GM19452 (cell line): ENCODE measurements around the gene DAP.
"Not testable (repeated sequence)": the region's sequence is repeated elsewhere in the genome, so short reads cannot be mapped to it uniquely, and the experiment has no call there.

Experiments
- ATAC-seq: cut with Tn5 transposase; IDR thresholded peaks from one replicate; pipeline ENCODE4 v1.9.1; 2021; ENCODE audit not compliant: unreplicated experiment

The DAP gene

GRCh38 chr5:10658265-10658664 lies 102.8 kb downstream of the DAP start:
- no peak for ATAC-seq

DNA sequence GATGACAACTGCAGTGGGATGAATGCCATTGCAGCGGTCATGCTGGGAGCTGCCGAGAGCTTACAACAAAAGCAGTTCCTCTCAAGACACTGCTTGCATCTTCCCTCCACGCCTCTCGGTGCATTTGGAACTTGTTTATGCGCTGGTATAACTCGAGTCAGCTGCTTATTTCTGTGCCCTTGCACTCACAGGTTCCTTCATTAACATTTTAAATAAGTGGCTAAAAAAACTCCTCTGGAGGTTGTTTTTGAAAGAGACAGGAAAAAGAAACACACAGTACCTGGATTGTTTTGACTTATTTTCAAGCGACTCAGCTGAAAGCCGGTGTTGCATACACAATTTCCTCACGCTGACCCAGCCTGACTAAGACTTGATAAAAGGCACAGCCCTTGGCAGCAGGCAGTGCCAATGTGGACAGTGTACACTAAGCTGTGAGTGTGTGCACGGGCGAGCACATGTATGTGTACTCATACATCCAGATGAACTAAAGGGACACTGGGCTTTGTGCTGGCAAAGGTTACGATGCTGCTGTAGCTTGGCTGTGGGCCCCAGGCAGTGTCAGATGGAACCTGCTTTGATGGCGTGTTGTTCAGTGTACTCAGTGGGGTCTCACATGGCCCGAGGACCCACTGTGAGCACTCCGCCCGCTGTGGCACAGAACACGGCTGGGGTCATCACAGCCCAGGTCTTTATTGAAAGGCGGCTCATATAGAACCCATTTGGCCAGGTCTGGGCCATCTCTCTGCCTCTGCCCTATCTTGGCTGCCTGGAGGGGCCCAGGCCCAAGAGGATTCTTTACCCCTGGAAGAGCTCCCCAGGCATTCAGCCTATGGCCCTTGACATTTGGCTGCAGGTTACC lies 104.8 kb downstream of the DAP start:
- ATAC-seq: no peak

DNA sequence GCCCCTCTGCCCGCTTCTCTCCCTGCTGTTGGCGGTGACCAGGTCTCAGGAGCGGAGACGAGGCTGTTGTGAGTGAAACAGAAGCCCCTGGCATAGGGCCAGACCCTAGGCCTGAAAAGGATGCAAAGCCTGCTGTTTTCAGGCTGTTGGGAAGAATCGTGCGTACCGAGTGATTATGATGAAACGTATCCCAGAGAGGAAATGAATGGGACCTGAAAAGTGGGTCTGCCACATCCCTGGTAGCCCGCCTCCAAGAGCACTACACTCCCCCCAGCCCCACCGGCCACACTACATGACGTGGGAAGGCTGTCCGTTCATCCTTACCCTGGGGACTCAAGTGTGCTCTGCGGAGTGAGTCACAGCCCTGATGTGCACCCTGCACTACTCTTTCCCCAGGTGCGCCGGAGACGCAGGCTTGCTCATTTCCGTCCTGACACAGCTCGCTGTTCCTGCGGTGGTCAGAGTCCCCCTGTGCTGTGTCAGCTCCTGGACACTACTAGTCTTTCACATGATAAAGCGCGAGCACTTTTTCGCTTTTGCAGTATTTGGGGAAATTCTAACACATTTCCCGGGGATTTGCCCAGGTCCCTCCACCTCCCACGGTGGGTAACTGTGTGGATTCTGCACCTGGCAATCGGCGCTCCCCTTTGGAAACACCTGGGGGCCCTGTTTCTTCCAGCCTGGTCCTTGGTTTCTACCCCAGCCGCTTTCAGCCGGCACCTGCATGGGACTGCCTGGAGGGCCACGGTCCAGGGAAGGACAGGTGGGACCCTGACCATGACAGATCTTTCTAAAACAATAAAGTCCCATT lies 105.7 kb downstream of the DAP start:
- ATAC-seq: no peak

DNA sequence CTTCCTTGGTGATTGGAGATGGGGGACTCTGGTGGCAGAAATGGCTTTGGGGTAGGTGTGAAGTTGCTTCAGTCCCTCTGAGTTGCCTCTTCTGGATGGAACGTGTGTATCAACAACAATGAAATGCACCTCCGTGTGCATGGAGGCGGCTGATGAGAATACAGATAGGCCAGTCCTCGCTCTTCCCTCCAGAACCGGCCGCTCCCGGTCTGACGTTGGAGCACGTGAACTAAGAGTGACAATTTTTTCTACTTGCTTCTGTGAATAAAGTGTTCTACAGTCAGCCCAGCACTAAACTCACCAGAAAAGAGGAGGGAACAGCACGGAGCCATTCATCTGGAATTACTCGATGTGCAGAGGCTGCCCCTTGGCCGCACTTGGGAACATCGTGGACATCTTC lies 106.5 kb downstream of the DAP start:
- no peak for ATAC-seq

DNA sequence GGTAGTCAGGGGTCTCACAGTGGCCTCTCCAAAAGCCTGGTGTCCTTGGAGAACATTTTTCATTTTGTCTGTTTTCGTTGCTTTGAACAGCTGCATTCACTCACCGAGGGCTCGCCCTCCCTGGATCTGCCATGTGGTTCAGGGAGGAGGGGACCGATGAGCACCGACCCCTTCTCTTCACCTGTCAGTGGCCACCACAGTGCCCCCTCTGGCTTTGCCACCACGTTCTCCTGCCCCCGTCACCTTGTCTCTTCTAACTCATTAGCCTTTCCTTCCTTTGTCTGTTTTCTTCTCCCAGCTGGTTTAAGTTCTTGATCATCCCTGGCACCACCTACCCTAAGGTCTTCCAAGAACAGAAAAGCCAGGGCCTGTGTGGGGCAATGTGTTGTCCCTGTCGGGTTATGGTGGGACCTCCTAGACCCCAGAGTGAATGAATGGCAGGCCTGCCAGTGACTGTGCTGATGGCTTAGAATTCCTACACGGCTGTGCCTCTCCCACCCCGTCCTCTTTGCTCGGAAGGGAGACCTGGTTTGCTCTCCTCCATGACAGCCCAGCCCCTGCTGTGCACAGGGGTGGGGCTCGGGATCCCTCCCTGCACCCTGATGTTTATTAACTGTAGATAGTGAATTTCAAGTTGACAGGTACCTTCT lies 107.2 kb downstream of the DAP start:
- no peak for ATAC-seq

GRCh38 chr5:10653043-10653442 lies 108.0 kb downstream of the DAP start:
- ATAC-seq: no peak

GRCh38 chr5:10652606-10653005 lies 108.4 kb downstream of the DAP start:
- ATAC-seq: no peak

GRCh38 chr5:10652151-10652550 lies 108.9 kb downstream of the DAP start:
- no peak for ATAC-seq

GRCh38 chr5:10649666-10650380 lies 111.2 kb downstream of the DAP start:
- no peak for ATAC-seq

- ATAC-seq: no peak
Observed at GRCh38 chr5:10648806-10649665, 112.0 kb downstream of the DAP start.

GRCh38 chr5:10647640-10648039 lies 113.4 kb downstream of the DAP start:
- ATAC-seq: no peak

GRCh38 chr5:10645671-10646070 lies 115.4 kb downstream of the DAP start:
- ATAC-seq: no peak

DNA sequence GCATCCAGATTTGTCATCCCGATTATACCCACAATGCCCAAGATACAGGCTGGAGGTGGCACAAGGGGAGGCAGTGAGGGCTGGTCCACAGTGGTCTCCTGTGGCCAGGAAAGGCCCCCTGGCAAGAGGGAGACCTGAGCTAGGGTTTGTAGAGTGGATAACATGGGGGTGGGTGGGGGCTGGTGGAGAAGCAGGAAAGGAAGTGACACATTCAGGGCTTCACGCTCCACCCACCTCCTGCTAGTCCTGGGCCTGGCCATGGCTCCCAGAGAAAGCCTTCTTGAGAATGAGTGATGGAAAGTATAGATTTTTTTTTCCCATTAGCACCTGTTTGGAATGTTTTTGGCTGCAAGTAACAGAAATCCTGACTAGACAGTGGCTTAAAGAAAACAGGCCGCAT lies 115.9 kb downstream of the DAP start:
- ATAC-seq: no peak

- no peak for ATAC-seq
Observed at GRCh38 chr5:10644192-10644591, 116.8 kb downstream of the DAP start.

DNA sequence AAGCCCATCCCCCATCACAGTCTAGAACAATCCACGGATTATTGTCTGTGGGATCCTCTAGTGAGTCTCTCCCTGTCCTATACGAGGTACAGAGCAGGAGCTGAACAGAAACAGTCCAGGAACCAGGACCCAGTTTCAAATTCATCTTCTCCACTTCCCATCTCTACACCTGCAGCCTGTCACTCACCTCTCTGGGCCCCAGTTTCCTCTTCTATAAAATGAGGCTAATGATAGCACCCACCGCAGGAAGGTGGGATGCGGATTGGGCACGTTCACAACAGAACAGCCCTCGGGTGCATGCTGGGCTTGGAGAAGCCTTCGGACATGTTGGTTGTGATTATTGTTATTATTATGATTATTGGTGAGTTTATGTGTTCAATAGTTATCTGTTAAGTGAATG lies 118.7 kb downstream of the DAP start:
- ATAC-seq: no peak

- ATAC-seq: no peak
Observed at GRCh38 chr5:10639846-10640368, 121.1 kb downstream of the DAP start.

GRCh38 chr5:10638723-10639122 lies 122.3 kb downstream of the DAP start:
- not testable (repeated sequence) for ATAC-seq

- ATAC-seq: no peak
Observed at GRCh38 chr5:10637944-10638343, 123.1 kb downstream of the DAP start.

- no peak for ATAC-seq
Observed at GRCh38 chr5:10636363-10637142, 124.5 kb downstream of the DAP start.
